H1 (cell line): Measurements from ENCODE around the gene KLHL33. TPM values are rescaled to one million over a fixed set of nuclear protein-coding genes. Genes with fewer than 3 reads are reported as not detected.

ENCODE experiments used
- CTCF ChIA-PET: fragments of 300-600 bp; sonication (Branson Sonifier 250); formaldehyde crosslinking; loops from one replicate; lab custom pipeline; 2021; ENCODE audit not compliant: partially characterized antibody; lab: Charles Lee
- POLR2A ChIA-PET: fragments of 300-600 bp; sonication (Branson Sonifier 250); formaldehyde crosslinking; loops from one replicate; lab custom pipeline; 2021; ENCODE audit warnings: inconsistent platforms; ENCODE audit not compliant: partially characterized antibody; lab: Charles Lee
- DNase-seq, 2 experiments: peaks; one replicate each; pipeline versions ENCODE4 v3.0.0 to v3.0.0-alpha.2; 2010 to 2022; ENCODE audit warnings: low spot score in 2 of 2, low read depth in 1 of 2, mixed read lengths in 1 of 2
- FAIRE-seq: peaks from 2 replicates; lab custom pipeline; 2011; peaks lifted over from hg19 to GRCh38; lab: Jason Lieb, UNC
- H2AFZ ChIP-seq: 2 replicates; pipeline ENCODE4 v1.8.1; 2012; ENCODE audit warnings: low read length, inconsistent platforms
- H2AK5ac ChIP-seq: 2 replicates; pipeline ENCODE4 v1.6.1; 2013; ENCODE audit warnings: low read depth, low read length
- H2BK120ac ChIP-seq: replicated peaks from 2 replicates; pipeline ENCODE3; 2013; ENCODE audit warnings: low read depth, low read length, inconsistent platforms
- H2BK12ac ChIP-seq: 2 replicates; pipeline ENCODE4 v1.6.1; 2013; ENCODE audit warnings: low read depth, low read length
- H2BK15ac ChIP-seq: 2 replicates; pipeline ENCODE4 v1.6.1; 2013; ENCODE audit warnings: low read length
- H2BK20ac ChIP-seq: 2 replicates; pipeline ENCODE4 v1.6.1; 2013; ENCODE audit warnings: low read length
- H2BK5ac ChIP-seq: 2 replicates; pipeline ENCODE4 v1.6.1; 2013; ENCODE audit warnings: low read depth, low read length
- H3K14ac ChIP-seq: 2 replicates; pipeline ENCODE4 v1.6.1; 2013; ENCODE audit warnings: inconsistent platforms; ENCODE audit not compliant: insufficient read length
- H3K18ac ChIP-seq: 2 replicates; pipeline ENCODE4 v1.6.1; 2013; ENCODE audit warnings: low read length; ENCODE audit errors: extremely low read depth
- H3K23ac ChIP-seq: 2 replicates; pipeline ENCODE4 v1.6.1; 2013; ENCODE audit warnings: inconsistent platforms; ENCODE audit not compliant: insufficient read length
- H3K23me2 ChIP-seq: 2 replicates; pipeline ENCODE4 v1.6.1; 2013; ENCODE audit warnings: low read depth, low read length
- H3K27ac ChIP-seq: 2 replicates; pipeline ENCODE4 v1.6.1; 2011; ENCODE audit warnings: low read depth, low read length, inconsistent platforms
- H3K27me3 ChIP-seq, 4 experiments: replicated peaks in 1 of 4; 1 replicate in 1 of 4; 2 replicates in 3 of 4; pipeline versions ENCODE4 v1.6.1 to v1.8.1; 2011 to 2013; ENCODE audit warnings: low read length in 3 of 4, mild to moderate bottlenecking in 3 of 4, inconsistent platforms in 2 of 4, mixed read lengths in 2 of 4, moderate library complexity in 1 of 4; ENCODE audit not compliant: control insufficient read depth in 3 of 4, insufficient read depth in 3 of 4; ENCODE audit errors: extremely low read depth in 1 of 4
- H3K36me3 ChIP-seq, 4 experiments: 2 replicates each; pipeline versions ENCODE4 v1.6.1 to v1.8.1; 2011 to 2013; ENCODE audit warnings: mild to moderate bottlenecking in 4 of 4, low read length in 3 of 4, moderate library complexity in 2 of 4, control low read depth in 1 of 4, inconsistent platforms in 1 of 4; ENCODE audit not compliant: insufficient read depth in 4 of 4, control insufficient read depth in 2 of 4
- H3K4ac ChIP-seq: replicated peaks from 2 replicates; pipeline ENCODE3; 2013; ENCODE audit warnings: low read length, low read depth, mixed read lengths, inconsistent platforms; ENCODE audit not compliant: insufficient read length
- H3K4me1 ChIP-seq, 4 experiments: replicated peaks in 1 of 4; 1 replicate in 1 of 4; 2 replicates in 3 of 4; pipeline versions ENCODE4 v1.6.1 to v1.8.1; 2011 to 2013; ENCODE audit warnings: low read length in 3 of 4, inconsistent platforms in 2 of 4, mixed read lengths in 1 of 4; ENCODE audit not compliant: insufficient read depth in 4 of 4, control insufficient read depth in 3 of 4
- H3K4me2 ChIP-seq, 2 experiments: 2 replicates each; pipeline versions ENCODE4 v1.6.1 to v1.8.1; 2011 to 2013; ENCODE audit warnings: low read depth in 2 of 2, low read length in 2 of 2, control low read depth in 1 of 2, inconsistent platforms in 1 of 2, mild to moderate bottlenecking in 1 of 2; ENCODE audit not compliant: insufficient read depth in 1 of 2
- H3K4me3 ChIP-seq, 4 experiments: fragments of 200-600, 300-600 bp in 1 of 4; sonication (generic), shearing (Covaris generic), sonication (Bioruptor Twin) in 1 of 4; 2 replicates each; pipeline versions ENCODE4 v1.5.1 to v1.8.1; 2011 to 2016; ENCODE audit warnings: low read length in 4 of 4, low read depth in 3 of 4, control low read depth in 2 of 4, inconsistent platforms in 2 of 4, mild to moderate bottlenecking in 2 of 4, mixed read lengths in 1 of 4, moderate library complexity in 1 of 4; ENCODE audit not compliant: insufficient read depth in 2 of 4; ENCODE audit errors: extremely low read depth in 1 of 4
- H3K56ac ChIP-seq: replicated peaks from 2 replicates; pipeline ENCODE3; 2013; ENCODE audit warnings: low read depth, mild to moderate bottlenecking, mixed read lengths, low read length, inconsistent platforms; ENCODE audit not compliant: insufficient read length
- H3K79me1 ChIP-seq: 2 replicates; pipeline ENCODE4 v1.6.1; 2013; ENCODE audit warnings: low read depth, low read length, control low read depth
- H3K79me2 ChIP-seq, 2 experiments: 2 replicates each; pipeline versions ENCODE4 v1.6.1 to v1.8.1; 2012 to 2013; ENCODE audit warnings: low read length in 2 of 2, mild to moderate bottlenecking in 2 of 2, inconsistent platforms in 1 of 2; ENCODE audit not compliant: insufficient read depth in 2 of 2, control insufficient read depth in 1 of 2
- H3K9ac ChIP-seq, 4 experiments: replicated peaks in 1 of 4; 1 replicate in 1 of 4; 2 replicates in 3 of 4; pipeline versions ENCODE4 v1.6.1 to v1.8.1; 2011 to 2013; ENCODE audit warnings: low read depth in 3 of 4, low read length in 3 of 4, control low read depth in 2 of 4, mild to moderate bottlenecking in 2 of 4, moderate library complexity in 2 of 4, inconsistent platforms in 1 of 4; ENCODE audit errors: extremely low read depth in 1 of 4
- H3K9me3 ChIP-seq, 2 experiments: 2 replicates each; pipeline versions ENCODE4 v1.6.1 to v1.8.1; 2012 to 2013; ENCODE audit warnings: mild to moderate bottlenecking in 2 of 2, moderate library complexity in 2 of 2, control low read depth in 1 of 2, inconsistent platforms in 1 of 2, low read depth in 1 of 2, low read length in 1 of 2, mixed read lengths in 1 of 2; ENCODE audit not compliant: insufficient read depth in 2 of 2
- H4K20me1 ChIP-seq, 2 experiments: replicated peaks in 1 of 2; 2 replicates each; pipeline versions ENCODE3 to v1.8.1; 2011 to 2013; ENCODE audit warnings: inconsistent platforms in 2 of 2, low read length in 2 of 2, mild to moderate bottlenecking in 1 of 2; ENCODE audit not compliant: insufficient read depth in 2 of 2, control insufficient read depth in 1 of 2
- H4K5ac ChIP-seq: 2 replicates; pipeline ENCODE4 v1.6.1; 2013; ENCODE audit warnings: low read length, low read depth, mixed read lengths, inconsistent platforms; ENCODE audit not compliant: insufficient read length
- H4K8ac ChIP-seq: 2 replicates; pipeline ENCODE4 v1.8.0; 2013; ENCODE audit warnings: mild to moderate bottlenecking, moderate library complexity, low read length, inconsistent platforms; ENCODE audit not compliant: insufficient read depth; ENCODE audit errors: extremely low read depth
- H4K91ac ChIP-seq: replicated peaks from 2 replicates; pipeline ENCODE3; 2013; ENCODE audit warnings: low read length, mixed read lengths, inconsistent platforms; ENCODE audit not compliant: insufficient read length
- ATF3 ChIP-seq: IDR thresholded peaks from 2 replicates; pipeline ENCODE4 v1.6.1; 2011; ENCODE audit warnings: low read depth, mild to moderate bottlenecking, low read length; ENCODE audit not compliant: insufficient read depth
- CHD1 ChIP-seq: IDR thresholded peaks from 2 replicates; pipeline ENCODE4 v1.6.1; 2012; ENCODE audit warnings: low read depth, low read length, improper control_type of control experiment
- CTBP2 ChIP-seq: IDR thresholded peaks from 2 replicates; pipeline ENCODE4 v1.7.0; 2011; ENCODE audit warnings: borderline replicate concordance, mild to moderate bottlenecking, moderate library complexity, mixed read lengths, low read length; ENCODE audit not compliant: insufficient read depth, insufficient read length
- GTF2F1 ChIP-seq: IDR thresholded peaks from 2 replicates; pipeline ENCODE4 v1.6.1; 2012; ENCODE audit warnings: low read depth, low read length, improper control_type of control experiment, borderline replicate concordance
- HDAC6 ChIP-seq: IDR thresholded peaks from one replicate; pipeline ENCODE4 v1.7.1; 2012; ENCODE audit warnings: low read depth, mild to moderate bottlenecking, inconsistent platforms, low read length, moderate library complexity
- KDM4A ChIP-seq: IDR thresholded peaks from one replicate; pipeline ENCODE4 v1.7.1; 2012; ENCODE audit warnings: low read depth, mild to moderate bottlenecking, moderate library complexity, low read length, inconsistent platforms; ENCODE audit not compliant: severe bottlenecking
- MAFK ChIP-seq: IDR thresholded peaks from 2 replicates; pipeline ENCODE4 v1.6.1; 2012; ENCODE audit warnings: low read depth, mild to moderate bottlenecking, improper control_type of control experiment, low read length
- NANOG ChIP-seq: IDR thresholded peaks from 2 replicates; pipeline ENCODE4 v1.6.1; 2011; ENCODE audit warnings: low read length, low read depth, mild to moderate bottlenecking, inconsistent platforms; ENCODE audit not compliant: insufficient read depth, poor library complexity, severe bottlenecking
- NRF1 ChIP-seq: IDR thresholded peaks from 2 replicates; pipeline ENCODE4 v1.6.1; 2011; ENCODE audit warnings: mild to moderate bottlenecking, low read depth, low read length, improper control_type of control experiment
- POLR2AphosphoS5 ChIP-seq: IDR thresholded peaks from 2 replicates; pipeline ENCODE4 v1.6.1; 2011; ENCODE audit warnings: low read depth, low read length
- RBBP5 ChIP-seq: IDR thresholded peaks from 2 replicates; pipeline ENCODE4 v1.7.1; 2012; ENCODE audit warnings: low read depth, mild to moderate bottlenecking, inconsistent platforms, low read length, moderate library complexity, borderline replicate concordance
- SP4 ChIP-seq: IDR thresholded peaks from 2 replicates; pipeline ENCODE4 v1.6.1; 2012; ENCODE audit warnings: low read length, inconsistent platforms
- TAF7 ChIP-seq: optimal IDR thresholded peaks from 2 replicates; pipeline ENCODE3; 2011; ENCODE audit warnings: low read depth, mild to moderate bottlenecking, inconsistent platforms, low read length, moderate library complexity, borderline replicate concordance
- ZNF274 ChIP-seq: IDR thresholded peaks from 2 replicates; pipeline ENCODE4 v1.7.0; 2012; ENCODE audit warnings: low read length, borderline replicate concordance; ENCODE audit errors: extremely low read depth
- WGBS, 2 experiments: shearing (Covaris generic) in 1 of 2; methylation state at CpG; one replicate each; pipeline versions ENCODE4 v1.1.6 to v1.1.7; 2013 to 2015; ENCODE audit warnings: low lambda C conversion rate in 2 of 2, mixed read lengths in 2 of 2, inconsistent platforms in 1 of 2, low coverage in 1 of 2, missing lambda C conversion rate in 1 of 2; ENCODE audit not compliant: insufficient replicate concordance in 2 of 2, insufficient coverage in 1 of 2, insufficient read length in 1 of 2; ENCODE audit errors: extremely low coverage in 1 of 2, missing lambda C conversion rate in 1 of 2; 5-methylcytosine and 5-hydroxymethylcytosine counted together
- polyA plus RNA-seq, 7 experiments: library from polyadenylated mRNA; depleted of rRNA in 3 of 7; stranded (reverse) in 5 of 7; unstranded in 2 of 7; fragments of >200 nt in 5 of 7; fragments of 200-250 nt in 2 of 7; gene quantifications; 1 replicate in 5 of 7; 2 replicates in 1 of 7; 4 replicates in 1 of 7; pipeline versions ENCODE4 v1.2.1 to v1.2.3, GENCODE V29; 2011 to 2013; ENCODE audit warnings: missing spikeins in 2 of 7, mixed read lengths in 2 of 7
- total RNA-seq: library from RNA; stranded (reverse); fragmentation: NEBNext Ultra II Directional; extraction: Animal tissue kit (Norgen Biotek cat#: 25700); gene quantifications from 2 replicates; pipeline ENCODE4 v1.2.1, GENCODE V29; 2021

The KLHL33 gene
- total and polyA plus RNA-seq, 2 of the 8 experiments (the other 6 are each of a cell fraction or from before 2014, with no cell fraction given) = 0.11 to 0.17 TPM

DNA sequence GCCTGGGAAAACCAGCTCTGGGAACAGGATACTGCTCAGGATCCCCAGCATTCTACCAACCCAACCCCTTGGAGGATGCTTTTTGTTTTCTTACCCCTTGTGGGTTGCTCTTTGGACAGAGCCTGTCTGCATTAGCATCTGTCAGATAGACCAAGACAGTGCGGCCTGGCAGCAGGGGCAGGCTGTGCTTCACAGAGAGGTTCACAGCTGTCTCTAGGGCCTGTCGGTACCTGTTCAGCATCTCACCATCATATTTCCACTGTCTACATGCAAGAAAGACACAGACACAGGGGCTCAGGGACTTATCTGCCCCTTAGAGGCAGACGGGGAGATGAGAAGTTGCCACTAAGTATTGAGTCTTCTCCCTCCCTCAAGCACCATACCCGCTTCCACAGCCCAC lies 44.5 kb downstream of the KLHL33 start:
- H3K4me2 ChIP-seq = no peak overlapping the region
- no peak overlapping the region for H2AFZ ChIP-seq
- H2BK120ac ChIP-seq = no peak overlapping the region
- H4K91ac ChIP-seq = no peak overlapping the region
- no peaks in the 10 kb centered on the region for H3K27me3 ChIP-seq
- no peak overlapping the region for H3K18ac ChIP-seq
- DNase-seq (no peak), FAIRE-seq (no peak)
- no peak overlapping the region for H3K14ac ChIP-seq
- no peak overlapping the region for H3K9ac ChIP-seq
- H4K8ac ChIP-seq = no peak overlapping the region
- no peak overlapping the region for H4K5ac ChIP-seq
- H3K23ac ChIP-seq = no peak overlapping the region
- CTCF ChIA-PET = interaction anchor here (0.6 to 2.2 kb wide), 2 partner anchors 12 to 24 kb away, joined by 3 to 5 read pairs; no protein-coding TSS in a partner anchor
- no peaks in the 10 kb centered on the region for H3K79me2 ChIP-seq
- peaks cover 0 to 25% (median 17%) of the 10 kb centered on the region in 4 experiments; a peak in 7 of 8 replicates for H3K36me3 ChIP-seq
- H3K56ac ChIP-seq = no peak overlapping the region
- H3K4me1 ChIP-seq = no peaks in the 10 kb centered on the region
- H2BK15ac ChIP-seq = no peak overlapping the region
- no peaks in the 10 kb centered on the region for H3K79me1 ChIP-seq
- WGBS, 2 experiments = 75% methylated on average over 4 of the region's 4 CpGs; no CpG with 5 or more reads in 1 of the 2 experiments
- no peak overlapping the region for H2AK5ac ChIP-seq
- no peak overlapping the region for H3K4ac ChIP-seq
- TF ChIP-seq CHD1 (no peak), SP4 (no peak), ATF3 (no peak), RBBP5 (no peak), POLR2AphosphoS5 (no peak), HDAC6 (no peak), CTBP2 (no peak), KDM4A (no peak), MAFK (no peak), ZNF274 (no peak), GTF2F1 (no peak), TAF7 (no peak), NANOG (no peak), NRF1 (no peak)
- H2BK12ac ChIP-seq = no peak overlapping the region
- no peaks in the 10 kb centered on the region for H3K23me2 ChIP-seq
- 0 out of 4 replicates have a peak, but pooled peaks cover 0 to 3% of the 10 kb centered on the region in 2 experiments for H3K9me3 ChIP-seq
- H4K20me1 ChIP-seq = no peaks in the 10 kb centered on the region
- H3K27ac ChIP-seq = no peak overlapping the region
- H3K4me3 ChIP-seq = no peak overlapping the region
- POLR2A ChIA-PET = interaction anchor here (1.0 to 2.0 kb wide), 3 partner anchors 9 to 37 kb away, joined by 3 to 4 read pairs (median 3); no protein-coding TSS in a partner anchor
- H2BK5ac ChIP-seq = no peak overlapping the region
- H2BK20ac ChIP-seq = no peak overlapping the region
